Activated CD4-positive, CD25-positive, alpha-beta regulatory T cell treated with anti-CD3 and anti-CD28 coated beads, Interleukin-2, amount 50 U/mL, for 16 hours (primary cell): Measurements from ENCODE around the gene MAPK9.

ENCODE experiments used
- DNase-seq: peaks from one replicate; pipeline ENCODE4 v3.0.0-alpha.2; 2020; ENCODE audit warnings: low read depth, low spot score

MAPK9 gene

GRCh38 chr5:180205916-180206315, 86.0 kb downstream of the MAPK9 start:
- DNase-seq = no peak

DNA sequence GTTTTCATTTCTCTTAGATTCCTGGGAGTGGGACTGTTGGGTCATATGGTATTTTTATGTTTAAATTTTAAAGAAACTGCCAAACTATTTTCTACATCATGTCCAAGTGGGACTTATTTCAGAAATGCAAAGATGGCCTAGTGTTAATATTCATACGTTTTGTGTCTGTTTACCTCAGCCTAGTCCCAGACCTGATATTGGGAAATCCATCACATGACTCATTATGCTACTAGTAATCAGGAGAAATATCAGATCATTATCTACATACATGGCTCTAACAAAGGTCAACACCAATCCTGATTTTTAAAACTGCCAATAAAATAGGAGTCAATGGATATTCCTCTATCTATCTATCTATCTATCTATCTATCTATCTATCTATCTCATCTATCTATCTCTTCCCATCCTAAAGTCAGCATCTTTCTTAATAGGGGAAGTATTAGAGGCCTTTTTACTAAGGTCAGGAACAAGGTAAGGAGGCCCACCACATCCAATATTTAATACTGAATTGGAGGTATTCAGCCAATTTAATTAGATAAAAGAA, 87.5 kb downstream of the MAPK9 start:
- DNase-seq = no peak

- DNase-seq = no peak
These were observed 88.8 kb downstream of the MAPK9 start for GRCh38 chr5:180202939-180203573.

DNA sequence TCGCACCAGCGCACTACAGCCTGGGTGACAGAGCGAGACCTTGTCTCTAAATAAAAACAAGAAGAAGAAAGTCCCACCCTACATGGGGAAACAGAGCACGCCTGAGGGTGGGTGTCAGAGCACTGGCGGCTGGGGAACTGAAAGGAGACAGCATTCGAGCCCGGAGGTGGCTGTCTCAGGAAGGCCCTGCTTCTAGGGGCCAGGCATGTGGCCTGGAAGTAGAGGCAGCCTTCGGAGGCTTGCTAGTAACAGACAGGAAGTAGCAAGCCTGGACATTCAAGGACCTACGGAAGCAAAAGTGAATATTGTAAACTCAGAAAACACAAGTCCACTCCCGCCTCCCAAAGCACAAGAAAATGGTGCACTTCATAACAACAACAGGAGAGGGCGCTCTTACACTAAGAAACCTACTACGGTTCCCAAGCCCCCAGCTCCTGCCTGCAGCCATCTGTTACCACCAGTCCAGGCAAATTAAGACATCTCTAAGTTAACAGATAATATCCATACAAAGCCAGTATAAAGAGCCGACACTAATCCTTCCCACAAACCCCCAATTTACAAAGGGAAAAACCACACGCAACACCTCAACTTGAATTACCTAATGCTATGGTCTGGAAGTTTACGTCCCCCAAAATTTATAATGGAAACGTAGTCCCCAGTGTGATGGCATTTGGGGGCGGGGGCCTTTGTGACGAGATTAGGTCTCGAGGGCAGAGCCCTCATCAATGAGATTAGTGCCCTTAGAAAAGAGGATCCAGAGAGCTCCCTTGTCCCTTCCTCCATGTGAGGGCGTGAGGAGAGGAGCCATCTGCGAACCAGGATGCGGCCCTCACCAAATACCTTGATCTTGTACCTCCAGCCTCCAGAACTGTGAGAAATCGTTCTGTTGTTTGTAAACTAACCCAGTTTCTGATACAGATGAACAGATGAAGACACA, 90.6 kb downstream of the MAPK9 start:
- DNase-seq = no peak

GRCh38 chr5:180199390-180199789, 92.5 kb downstream of the MAPK9 start:
- no peak for DNase-seq

- DNase-seq = no peak
These were observed 93.7 kb downstream of the MAPK9 start for GRCh38 chr5:180198208-180198607.

DNA sequence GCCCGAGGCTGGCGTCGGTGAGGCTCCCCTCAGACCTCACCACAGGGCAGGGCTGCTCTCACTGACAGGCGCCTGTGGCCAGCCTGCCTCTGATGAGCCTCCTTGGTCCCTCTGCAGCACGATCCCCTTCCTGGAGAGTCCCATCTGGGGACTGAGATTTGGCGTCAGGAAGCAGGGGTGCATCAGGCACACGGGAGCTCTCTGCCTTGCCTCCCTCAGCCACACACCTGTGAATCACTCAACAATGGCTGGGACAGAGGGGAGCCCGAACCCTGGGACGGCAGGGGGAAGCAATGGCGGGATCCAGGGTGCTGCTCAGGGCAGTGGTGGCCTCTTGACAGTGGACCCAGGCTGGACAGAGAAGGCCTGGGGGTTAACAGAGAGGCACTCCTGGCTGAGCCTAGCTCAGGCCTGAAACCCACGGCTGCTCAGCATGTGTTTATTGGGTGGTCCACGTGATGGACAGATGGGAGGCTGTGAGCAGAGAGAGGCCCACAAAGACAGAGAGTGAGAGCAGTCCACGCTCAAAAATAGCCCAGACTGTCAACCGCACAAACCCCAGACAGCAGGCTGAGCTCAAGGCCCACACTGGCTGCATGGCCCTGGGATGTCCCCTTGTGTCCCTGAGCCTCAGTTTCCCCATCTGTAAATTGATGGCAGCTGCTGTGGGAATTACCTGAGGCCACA, 94.7 kb downstream of the MAPK9 start:
- no peak for DNase-seq

GRCh38 chr5:180194410-180195345, 97.2 kb downstream of the MAPK9 start:
- no peak for DNase-seq

DNA sequence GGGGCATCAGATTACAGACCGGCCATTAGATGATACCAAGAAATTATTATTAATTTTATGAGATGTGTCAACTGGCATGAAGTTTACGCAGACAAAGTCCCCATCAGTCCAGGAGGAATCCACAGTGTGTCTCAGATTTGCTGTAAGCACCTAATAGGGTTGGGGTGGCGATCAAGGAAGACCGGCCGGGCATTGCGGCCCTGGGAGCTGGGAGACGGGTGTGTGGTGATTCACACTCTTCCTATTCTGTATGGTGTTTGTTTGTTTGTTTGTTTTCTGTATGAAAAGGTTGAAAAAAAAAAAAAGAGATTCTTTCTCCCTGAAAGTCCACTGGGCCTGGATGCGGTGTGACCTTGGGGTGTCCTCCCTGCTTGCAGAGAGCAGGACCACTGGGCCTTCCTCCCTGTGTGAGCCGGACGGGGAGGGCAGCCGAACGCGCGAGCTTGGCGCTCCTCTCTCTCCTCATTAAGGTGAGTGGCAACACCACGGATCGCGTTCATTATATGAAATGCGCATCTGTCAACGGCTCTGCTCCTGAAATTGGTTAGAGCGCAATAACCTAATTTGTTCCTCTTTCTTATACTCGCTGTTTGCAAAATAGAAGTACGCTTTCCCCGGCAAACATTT, 98.0 kb downstream of the MAPK9 start:
- no peak for DNase-seq

DNA sequence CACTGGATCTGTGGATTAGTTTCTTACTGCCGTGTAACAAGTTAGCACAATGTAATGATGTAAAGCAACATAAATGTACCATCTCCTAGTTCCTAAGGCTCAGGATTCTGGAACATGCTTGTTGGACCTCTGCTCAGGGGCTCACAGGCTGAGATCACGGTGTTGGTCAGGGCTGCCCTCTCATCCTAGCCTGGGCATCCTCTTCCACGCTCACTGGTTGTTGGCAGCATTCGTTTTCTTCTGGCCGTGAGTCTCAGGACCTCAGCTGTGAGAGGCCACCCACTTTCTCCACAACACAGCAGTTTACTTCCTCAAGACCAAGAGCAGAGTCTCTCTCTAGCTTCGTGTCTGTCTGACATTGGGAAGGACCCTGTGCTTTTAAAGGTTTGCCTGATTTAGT, 100.2 kb downstream of the MAPK9 start:
- no peak for DNase-seq

GRCh38 chr5:180187767-180188166, 104.1 kb downstream of the MAPK9 start:
- no peak for DNase-seq
